ENCODE results near the gene ROR2. TPM values are rescaled to one million over a fixed set of nuclear protein-coding genes. Genes with fewer than 3 reads are reported as not detected.
"Not testable (repeated sequence)": the region's sequence is repeated elsewhere in the genome, so short reads cannot be mapped to it uniquely, and the experiment has no call there.

The ROR2 gene
- total and polyA plus RNA-seq, 10 donors = 0.65 to 15.6 (median 6.0) TPM

- H3K36me3 ChIP-seq = no peaks in the 10 kb centered on the region
- no peak for TF ChIP-seq CTCF (IDR thresholded peaks at IDR 0.05 in 8 of 11, conservative IDR thresholded peaks at IDR 0.05 in 3 of 11)
- TF ChIP-seq POLR2AphosphoS5 (IDR thresholded peaks at IDR 0.05) = no peak
- TF ChIP-seq POLR2A (IDR thresholded peaks at IDR 0.05) = no peak
- no peak for DNase-seq
- no peaks in the 10 kb centered on the region for H3K9me3 ChIP-seq
- no peak overlapping the region for H3K27ac ChIP-seq
- intact Hi-C loops (cut with DNase I; ENCODE audit: low total_unique reads) = no loop called here
- 68 to 81% (median 75%) methylated on average over 5 of the region's 5 CpGs for WGBS, 5 donors
- H3K4me3 ChIP-seq = no peak overlapping the region
- H3K4me1 ChIP-seq = no peaks in the 10 kb centered on the region
- H3K27me3 ChIP-seq (replicated peaks in 1 of 7) = no peaks in the 10 kb centered on the region
These were observed 400.9 kb downstream of the ROR2 start for GRCh38 chr9:91549177-91549576.

GRCh38 chr9:91547081-91547480 is 402.9 kb downstream of the ROR2 start:
- Histone ChIP-seq H3K36me3 (no peaks in the 10 kb centered on the region), H3K27ac (no peak overlapping the region), H3K9me3 (no peaks in the 10 kb centered on the region), H3K4me3 (no peak overlapping the region), H3K4me1 (no peaks in the 10 kb centered on the region), H3K27me3 (replicated peaks in 1 of 7) (no peaks in the 10 kb centered on the region)
- 75 to 88% (median 85%) methylated on average over 2 of the region's 2 CpGs for WGBS, 5 donors
- TF ChIP-seq POLR2A (IDR thresholded peaks at IDR 0.05) = no peak
- intact Hi-C loops (cut with DNase I; ENCODE audit: low total_unique reads) = no loop called here
- DNase-seq = no peak

GRCh38 chr9:91546574-91546973 is 403.5 kb downstream of the ROR2 start:
- intact Hi-C loops (cut with DNase I; ENCODE audit: low total_unique reads) = no loop called here
- H3K4me3 ChIP-seq = no peak overlapping the region
- H3K36me3 ChIP-seq = no peaks in the 10 kb centered on the region
- TF ChIP-seq POLR2A (IDR thresholded peaks at IDR 0.05) = no peak
- TF ChIP-seq CTCF (IDR thresholded peaks at IDR 0.05 in 8 of 11, conservative IDR thresholded peaks at IDR 0.05 in 3 of 11) = no peak
- no peak for TF ChIP-seq POLR2AphosphoS5 (IDR thresholded peaks at IDR 0.05)
- no peaks in the 10 kb centered on the region for H3K9me3 ChIP-seq
- no peaks in the 10 kb centered on the region for H3K4me1 ChIP-seq
- 75 to 94% (median 89%) methylated on average over 4 of the region's 4 CpGs for WGBS, 5 donors
- no peak for DNase-seq
- H3K27me3 ChIP-seq (replicated peaks in 1 of 7) = no peaks in the 10 kb centered on the region
- H3K27ac ChIP-seq = no peak overlapping the region

- 70 to 88% (median 79%) methylated on average over 3 of the region's 3 CpGs for WGBS, 5 donors
- no peak for TF ChIP-seq CTCF (IDR thresholded peaks at IDR 0.05 in 8 of 11, conservative IDR thresholded peaks at IDR 0.05 in 3 of 11)
- TF ChIP-seq POLR2A (IDR thresholded peaks at IDR 0.05) = no peak
- TF ChIP-seq POLR2AphosphoS5 (IDR thresholded peaks at IDR 0.05) = no peak
These were observed 408.3 kb downstream of the ROR2 start for GRCh38 chr9:91541734-91542133.

GRCh38 chr9:91540506-91540905 is 409.5 kb downstream of the ROR2 start:
- H3K4me3 ChIP-seq; H3K9me3 ChIP-seq; intact Hi-C loops (cut with DNase I; ENCODE audit: low total_unique reads); DNase-seq; H3K27me3 ChIP-seq (replicated peaks in 1 of 7); H3K36me3 ChIP-seq: not testable (repeated sequence)
- Histone ChIP-seq H3K27ac (peak overlapping the region in 4 of 8 donors; percentile 24 to 54 (median 30)), H3K4me1 (peaks cover 0 to 11% (median 0%) of the 10 kb centered on the region in 6 donors)
- 64 to 74% (median 72%) methylated on average over 4 of the region's 4 CpGs for WGBS, 5 donors

More at GRCh38 chr9:91541734-91542133, 408.3 kb downstream of the ROR2 start:
- no peaks in the 10 kb centered on the region for H3K36me3 ChIP-seq
- no peak overlapping the region for H3K4me3 ChIP-seq
- H3K27ac ChIP-seq = no peak overlapping the region
- intact Hi-C loops (cut with DNase I; ENCODE audit: low total_unique reads) = no loop called here
- H3K4me1 ChIP-seq = peaks cover 0 to 11% (median 0%) of the 10 kb centered on the region in 6 donors
- H3K9me3 ChIP-seq = no peaks in the 10 kb centered on the region
- DNase-seq = no peak
- H3K27me3 ChIP-seq (replicated peaks in 1 of 7) = no peaks in the 10 kb centered on the region
